VCaP (cell line): ENCODE data around the gene PTPRN2.

Experiments
- H3K27ac ChIP-seq: fragments of 450-650 bp; 2 replicates; pipeline ENCODE4 v1.5.1; 2017
- CTCF ChIP-seq: fragments of 450-650 bp; conservative IDR thresholded peaks from 2 replicates; pipeline ENCODE4 v1.5.1; 2017; ENCODE audit warnings: mild to moderate bottlenecking, moderate library complexity

PTPRN2 gene

DNA sequence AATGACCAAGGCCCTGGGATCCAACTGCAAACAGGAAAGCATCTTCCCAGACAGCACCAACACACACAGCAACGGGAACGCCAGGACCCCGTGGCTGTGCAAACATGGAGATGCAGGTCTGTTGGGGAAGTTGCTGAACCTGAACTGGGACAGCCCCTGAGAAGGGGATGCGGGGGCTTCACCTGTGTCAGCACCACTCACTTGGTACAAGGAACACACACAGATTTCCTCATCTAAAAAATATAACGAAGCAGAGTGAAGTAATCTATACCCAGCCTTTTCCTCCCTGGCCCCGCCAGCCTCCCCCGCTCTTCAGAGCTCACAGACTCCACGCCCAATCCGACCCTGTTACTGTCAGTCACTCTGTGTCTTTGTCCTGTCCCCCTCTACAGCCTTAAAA lies 93.0 kb downstream of the PTPRN2 start:
- H3K27ac ChIP-seq = peak overlapping the region; percentile 68
- TF ChIP-seq CTCF = no peak

DNA sequence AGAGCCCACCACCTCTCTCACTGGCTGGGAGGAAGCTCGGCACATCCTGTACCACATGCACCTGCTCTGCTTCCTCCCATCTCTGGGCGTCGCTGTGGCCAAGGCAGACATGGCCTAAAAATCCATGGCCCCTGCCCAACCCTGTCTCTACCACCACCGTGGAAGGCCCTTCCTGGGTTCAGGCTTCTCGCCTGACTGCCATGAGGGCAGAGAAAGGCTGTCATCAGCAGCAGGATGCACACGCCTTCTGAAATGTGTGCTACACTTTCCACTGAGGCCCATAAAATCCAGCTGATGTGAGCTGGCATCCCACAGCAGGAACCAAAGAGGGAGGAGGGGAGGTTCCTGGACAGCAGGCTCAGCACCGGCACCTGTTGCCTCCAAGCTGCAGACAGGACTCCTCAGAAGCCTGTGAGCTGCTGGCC lies 93.4 kb downstream of the PTPRN2 start:
- peak overlapping the region; percentile 68 for H3K27ac ChIP-seq
- TF ChIP-seq CTCF = peak; percentile 81

- TF ChIP-seq CTCF = no peak
Measured at GRCh38 chr7:158492367-158492764, 95.3 kb downstream of the PTPRN2 start.

DNA sequence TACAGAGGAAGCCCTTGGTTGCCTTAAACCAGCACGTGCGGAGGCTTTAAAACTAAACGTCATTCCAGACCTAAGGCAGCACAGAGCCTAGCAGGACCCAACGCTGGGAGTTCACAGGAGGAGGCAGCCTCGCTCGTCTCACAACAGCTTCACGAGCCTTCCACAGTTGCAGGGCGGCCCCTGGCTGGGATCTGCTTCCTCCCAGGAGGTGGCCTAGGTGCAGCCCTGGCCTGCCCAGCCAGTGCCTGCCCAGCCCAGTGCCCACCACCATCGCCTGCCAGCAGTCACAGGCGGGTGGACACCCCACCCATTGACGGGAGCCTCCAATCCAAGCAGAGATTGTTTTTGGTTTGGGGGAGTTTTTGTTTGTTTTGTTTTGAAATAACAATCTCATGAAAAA lies 96.5 kb downstream of the PTPRN2 start:
- no peak overlapping the region for H3K27ac ChIP-seq
- TF ChIP-seq CTCF = no peak

More at GRCh38 chr7:158492367-158492764, 95.3 kb downstream of the PTPRN2 start:
- H3K27ac ChIP-seq = no peak overlapping the region

- no peak for TF ChIP-seq CTCF
- no peak overlapping the region for H3K27ac ChIP-seq
Measured at GRCh38 chr7:158490171-158490782, 97.3 kb downstream of the PTPRN2 start.

DNA sequence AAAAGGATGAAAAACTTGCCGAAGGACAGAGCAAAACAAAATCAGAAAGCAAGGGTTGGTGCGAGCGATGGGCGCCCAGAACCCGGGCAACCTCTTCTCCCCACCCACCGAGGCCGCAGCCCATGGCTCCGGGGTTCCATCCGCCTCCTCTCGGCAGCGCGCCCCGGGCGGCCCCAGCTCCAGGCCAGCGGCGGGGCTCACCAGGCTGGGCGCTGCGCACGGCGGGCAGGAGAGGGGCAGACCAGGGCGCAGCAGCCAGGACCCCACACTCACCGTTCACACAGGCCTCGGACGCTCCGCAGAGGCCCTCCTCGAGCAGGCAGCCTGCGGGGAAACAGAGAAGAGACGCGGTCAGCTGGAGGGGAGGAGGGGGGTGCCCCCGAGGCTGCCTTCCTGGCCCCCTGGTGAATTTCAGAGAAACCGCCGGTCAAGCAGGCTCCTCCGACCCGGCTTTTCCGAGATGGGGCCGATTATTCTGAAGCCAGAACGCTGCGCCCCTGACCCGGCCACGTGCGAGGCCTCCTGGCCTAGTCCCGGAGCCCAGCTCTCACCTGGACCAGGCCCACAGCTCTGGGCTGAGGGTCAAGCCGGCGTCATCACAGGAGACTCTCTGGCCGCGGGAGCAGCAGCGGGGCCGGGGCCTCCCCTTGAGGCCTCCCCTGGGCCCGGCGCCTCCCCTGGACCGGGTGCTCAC lies 98.0 kb downstream of the PTPRN2 start:
- no peak overlapping the region for H3K27ac ChIP-seq
- no peak for TF ChIP-seq CTCF

DNA sequence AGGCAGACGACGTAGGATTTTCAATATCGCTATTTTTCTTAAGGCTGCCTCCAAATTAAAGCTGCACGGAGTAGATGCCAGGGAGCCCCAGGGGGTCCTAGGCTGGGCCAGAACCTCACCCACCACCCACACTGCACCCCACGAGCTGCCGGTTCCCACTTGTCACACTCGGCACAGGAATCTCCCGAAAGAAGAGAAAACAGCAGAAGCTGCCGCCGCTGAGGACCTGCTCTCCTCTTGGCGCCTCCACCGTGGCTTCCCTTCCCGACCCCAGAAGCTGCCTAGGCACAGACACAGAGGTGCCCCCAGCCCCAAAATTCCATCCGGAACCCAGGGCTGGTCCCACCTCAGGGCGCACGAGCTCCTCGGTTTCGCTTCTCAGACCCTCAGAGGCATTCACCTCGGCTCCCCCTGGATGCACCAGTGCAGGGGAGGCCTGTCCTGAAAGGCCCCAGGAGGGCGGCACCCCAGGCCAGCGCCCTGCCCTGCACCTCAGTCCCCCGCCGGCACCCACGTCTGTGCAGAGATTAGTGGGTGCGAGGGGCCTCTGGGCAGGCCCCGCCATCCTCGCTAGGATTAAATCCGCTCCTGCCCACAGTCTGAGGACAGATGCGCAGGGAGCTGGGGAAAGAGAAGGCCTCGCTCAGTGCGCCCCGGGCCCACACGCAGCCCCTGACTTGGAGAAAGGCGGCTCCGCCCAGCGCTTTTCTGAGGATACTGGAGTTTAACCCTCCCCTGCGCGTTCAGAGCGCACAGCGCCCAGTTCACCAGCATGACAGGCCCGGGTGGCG lies 99.2 kb downstream of the PTPRN2 start:
- TF ChIP-seq CTCF = no peak
- H3K27ac ChIP-seq = no peak overlapping the region
